SK-N-SH (cell line): ENCODE measurements around the gene GALM. TPM values are rescaled to one million over a fixed set of nuclear protein-coding genes. Genes with fewer than 3 reads are reported as not detected.

Experiments used
- CTCF ChIA-PET: fragments of 300-600, 350-600 bp; formaldehyde crosslinking; extraction: SDS; loops from one replicate; lab custom pipeline; 2021; lab: Yijun Ruan, JAX
- POLR2A ChIA-PET: fragments of 350-600 bp; sonication (Branson Sonifier 250); formaldehyde crosslinking; extraction: SDS; loops from one replicate; lab custom pipeline; 2020; ENCODE audit warnings: antibody characterized with exemption, inconsistent platforms; lab: Yijun Ruan, JAX
- DNase-seq: peaks from one replicate; pipeline ENCODE4 v3.0.0; 2012
- H2AFZ ChIP-seq: fragments of 200-600 bp; sonication (generic); 2 replicates; pipeline ENCODE4 v1.8.1; 2016; ENCODE audit warnings: antibody characterized with exemption, mild to moderate bottlenecking, low read depth
- H3F3A ChIP-seq: fragments of 200-600 bp; sonication (generic); replicated peaks from 2 replicates; pipeline ENCODE3; 2016; ENCODE audit warnings: antibody characterized with exemption, mild to moderate bottlenecking; ENCODE audit not compliant: insufficient read depth
- H3K27ac ChIP-seq, 2 experiments: fragments of 200-500 bp in 1 of 2; fragments of 200-600 bp in 1 of 2; sonication (Bioruptor generic) in 1 of 2; sonication (generic), shearing (Covaris generic) in 1 of 2; 2 replicates each; pipeline versions ENCODE4 v1.5.1 to v1.6.1; 2014 to 2016; ENCODE audit warnings: low read depth in 2 of 2, inconsistent platforms in 1 of 2, low read length in 1 of 2, mild to moderate bottlenecking in 1 of 2, mixed read lengths in 1 of 2
- H3K27me3 ChIP-seq: fragments of 200-600 bp; sonication (generic), shearing (Covaris generic); 2 replicates; pipeline ENCODE4 v1.6.1; 2016; ENCODE audit warnings: mixed run types; ENCODE audit not compliant: insufficient read depth
- H3K36me3 ChIP-seq, 2 experiments: fragments of 200-500 bp in 1 of 2; fragments of 200-600 bp in 1 of 2; sonication (Bioruptor generic) in 1 of 2; sonication (generic) in 1 of 2; replicated peaks in 1 of 2; 2 replicates each; pipeline versions ENCODE3 to v1.5.1; 2014 to 2016; ENCODE audit warnings: low read length in 1 of 2, mild to moderate bottlenecking in 1 of 2; ENCODE audit not compliant: insufficient read depth in 2 of 2, control insufficient read depth in 1 of 2
- H3K4me1 ChIP-seq, 2 experiments: fragments of 200-500 bp in 1 of 2; fragments of 200-600 bp in 1 of 2; sonication (Bioruptor generic) in 1 of 2; sonication (generic), shearing (Covaris generic) in 1 of 2; 2 replicates each; pipeline versions ENCODE4 v1.5.1 to v1.6.1; 2014 to 2016; ENCODE audit warnings: low read depth in 1 of 2, low read length in 1 of 2, mixed run types in 1 of 2; ENCODE audit not compliant: insufficient read depth in 2 of 2, control insufficient read depth in 1 of 2
- H3K4me2 ChIP-seq: fragments of 200-600 bp; sonication (generic), shearing (Covaris generic); 2 replicates; pipeline ENCODE4 v1.6.1; 2017; ENCODE audit warnings: mixed run types
- H3K4me3 ChIP-seq, 2 experiments: fragments of 200-500 bp in 1 of 2; fragments of 200-600 bp in 1 of 2; sonication (Bioruptor generic) in 1 of 2; sonication (generic), shearing (Covaris generic) in 1 of 2; 2 replicates each; pipeline versions ENCODE4 v1.5.1 to v1.8.1; 2014 to 2016; ENCODE audit warnings: low read depth in 2 of 2, inconsistent platforms in 1 of 2, low read length in 1 of 2, mild to moderate bottlenecking in 1 of 2, mixed read lengths in 1 of 2, moderate library complexity in 1 of 2
- H3K79me2 ChIP-seq: fragments of 200-600 bp; sonication (generic); 2 replicates; pipeline ENCODE4 v1.8.1; 2017; ENCODE audit warnings: mild to moderate bottlenecking; ENCODE audit not compliant: insufficient read depth
- H3K9ac ChIP-seq: fragments of 200-600 bp; sonication (generic); 2 replicates; pipeline ENCODE4 v1.6.1; 2017; ENCODE audit warnings: mixed run types
- H3K9me2 ChIP-seq: fragments of 200-600 bp; sonication (generic); 2 replicates; pipeline ENCODE4 v1.6.1; 2017; ENCODE audit warnings: mixed run types
- H3K9me3 ChIP-seq: fragments of 200-600 bp; sonication (generic); 2 replicates; pipeline ENCODE4 v1.6.1; 2017; ENCODE audit warnings: mixed run types, mild to moderate bottlenecking, moderate library complexity
- H4K20me1 ChIP-seq: fragments of 200-600 bp; sonication (generic); 2 replicates; pipeline ENCODE4 v1.6.1; 2017; ENCODE audit warnings: mild to moderate bottlenecking, mixed run types; ENCODE audit not compliant: insufficient read depth
- CHD2 ChIP-seq: fragments of 150-350 bp; IDR thresholded peaks from 2 replicates; pipeline ENCODE4 v1.6.1; 2018; ENCODE audit warnings: low read length; ENCODE audit not compliant: partially characterized antibody
- CTCF ChIP-seq: fragments of 200-600 bp; sonication (generic); IDR thresholded peaks from 2 replicates; pipeline ENCODE4 v1.6.1; 2017; ENCODE audit warnings: antibody characterized with exemption, mild to moderate bottlenecking, moderate library complexity
- EZH2phosphoT487 ChIP-seq: fragments of 200-600 bp; sonication (generic); IDR thresholded peaks from 2 replicates; pipeline ENCODE4 v1.6.1; 2017; ENCODE audit warnings: low read depth, mixed run types, mild to moderate bottlenecking, antibody characterized with exemption, moderate library complexity, borderline replicate concordance
- FOSL2 ChIP-seq: IDR thresholded peaks from 2 replicates; pipeline ENCODE4 v1.4.0; 2012; ENCODE audit warnings: low read depth, mild to moderate bottlenecking, moderate library complexity, borderline replicate concordance
- FOXJ3 ChIP-seq: sonication (generic); formaldehyde crosslinking; IDR thresholded peaks from 2 replicates; pipeline ENCODE4 v1.5.1; 2020; ENCODE audit warnings: mild to moderate bottlenecking, missing genetic modification reagents
- JUND ChIP-seq: IDR thresholded peaks from 2 replicates; pipeline ENCODE4 v1.4.0; 2012
- PBX3 ChIP-seq: IDR thresholded peaks from 2 replicates; pipeline ENCODE4; 2012
- POLR2AphosphoS5 ChIP-seq: IDR thresholded peaks from 2 replicates; pipeline ENCODE4 v1.6.1; 2012; ENCODE audit warnings: low read depth, low read length
- RAD21 ChIP-seq: IDR thresholded peaks from 2 replicates; pipeline ENCODE4 v1.6.1; 2012; ENCODE audit warnings: mild to moderate bottlenecking, low read length
- RCOR1 ChIP-seq: fragments of 150-350 bp; IDR thresholded peaks from 2 replicates; pipeline ENCODE4 v1.6.1; 2017; ENCODE audit warnings: antibody characterized with exemption, low read length
- SIN3A ChIP-seq: IDR thresholded peaks from 2 replicates; pipeline ENCODE4 v1.6.1; 2012; ENCODE audit warnings: low read depth, mild to moderate bottlenecking, low read length, moderate library complexity, borderline replicate concordance
- TEAD4 ChIP-seq: IDR thresholded peaks from 2 replicates; pipeline ENCODE4 v1.4.0; 2012; ENCODE audit warnings: mild to moderate bottlenecking, borderline replicate concordance; ENCODE audit not compliant: insufficient read depth
- USF1 ChIP-seq: IDR thresholded peaks from 2 replicates; pipeline ENCODE4 v1.4.0; 2012; ENCODE audit warnings: low read depth, borderline replicate concordance
- USF2 ChIP-seq: fragments of 150-350 bp; IDR thresholded peaks from 2 replicates; pipeline ENCODE4 v1.6.1; 2017; ENCODE audit warnings: antibody characterized with exemption, low read length, low read depth, borderline replicate concordance
- ZBTB33 ChIP-seq: IDR thresholded peaks from 2 replicates; pipeline ENCODE4 v1.4.0; 2012; ENCODE audit warnings: low read depth, borderline replicate concordance
- WGBS: methylation state at CpG from one replicate; pipeline ENCODE4 v1.1.6; 2017; ENCODE audit warnings: low lambda C conversion rate; 5-methylcytosine and 5-hydroxymethylcytosine counted together
- polyA plus RNA-seq, 3 experiments: library from polyadenylated mRNA; depleted of rRNA; stranded (reverse); fragments of >200 nt; gene quantifications; 2 replicates each; pipeline ENCODE4 v1.2.3, GENCODE V29; 2012

GALM gene
- polyA plus RNA-seq, 1 of the 3 experiments (the other 2 are of a cell fraction), result 17.9 TPM

- TF ChIP-seq FOSL2 (no peak), USF2 (no peak), JUND (no peak), CTCF (no peak), SIN3A (no peak), RCOR1 (no peak), USF1 (no peak), POLR2AphosphoS5 (no peak)
- Histone ChIP-seq H3K9ac (no peak overlapping the region), H4K20me1 (peaks cover 25% of the 10 kb centered on the region), H3K36me3 (peaks cover 28 to 70% of the 10 kb centered on the region in 2 experiments), H3K27me3 (no peaks in the 10 kb centered on the region), H3K4me3 (no peak overlapping the region), H3K79me2 (peaks cover 47% of the 10 kb centered on the region), H3K27ac (no peak overlapping the region), H3K9me3 (no peaks in the 10 kb centered on the region), H2AFZ (no peak overlapping the region), H3K9me2 (no peaks in the 10 kb centered on the region), H3K4me1 (no peaks in the 10 kb centered on the region; a peak in 1 of 4 replicates), H3F3A (peaks cover 34% of the 10 kb centered on the region), H3K4me2 (no peak overlapping the region)
- CTCF ChIA-PET, result interaction anchor here (1.0 to 4.9 kb wide), 4 partner anchors 13 to 422 kb away, joined by 3 to 39 read pairs (median 5); no protein-coding TSS in a partner anchor
- POLR2A ChIA-PET, result interaction anchor here (1.2 to 1.9 kb wide), 2 partner anchors 10 to 13 kb away, joined by 4 to 12 read pairs; partner anchors contain the start of gene SRSF7
- WGBS, result 96% methylated on average over 3 of the region's 3 CpGs
- no peak for DNase-seq
These were observed 72.0 kb downstream of the GALM start for GRCh38 chr2:38737925-38738324.

- Histone ChIP-seq H3K27me3 (no peaks in the 10 kb centered on the region), H3K9me2 (no peaks in the 10 kb centered on the region), H3K4me1 (peaks cover 0 to 6% of the 10 kb centered on the region in 2 experiments; a peak in 3 of 4 replicates), H3K79me2 (peaks cover 63% of the 10 kb centered on the region), H3K9me3 (no peaks in the 10 kb centered on the region), H3K36me3 (peaks cover 40 to 81% of the 10 kb centered on the region in 2 experiments), H4K20me1 (peaks cover 41% of the 10 kb centered on the region), H3F3A (peaks cover 50% of the 10 kb centered on the region), H3K4me3 (no peak overlapping the region), H3K27ac (no peak overlapping the region), H3K9ac (no peak overlapping the region), H3K4me2 (no peak overlapping the region), H2AFZ (no peak overlapping the region)
- TF ChIP-seq EZH2phosphoT487, result no peak
- TF ChIP-seq ZBTB33, result no peak
- no peak for TF ChIP-seq FOXJ3 (CRISPR knock-in tag)
- TF ChIP-seq RAD21, result no peak
- TF ChIP-seq PBX3, result no peak
- no peak for TF ChIP-seq TEAD4
- peak; percentile 15 for TF ChIP-seq CHD2
- TF ChIP-seq RCOR1, result no peak
- ChIA-PET CTCF (interaction anchor here (1.7 to 4.9 kb wide), 2 partner anchors 137 to 156 kb away, joined by 4 to 39 read pairs; partner anchors contain the start of gene HNRNPLL), POLR2A (interaction anchor here (0.8 kb wide), 1 partner anchor 11 kb away, joined by 6 read pairs; the partner anchor contains the start of gene SRSF7)
- DNase-seq, result no peak
- 93% methylated on average over 2 of the region's 2 CpGs for WGBS
These were observed 73.6 kb downstream of the GALM start for GRCh38 chr2:38739524-38739923.
